Osteoblast (primary cell): ENCODE results near the gene SH3PXD2B. TPM values are rescaled to one million over a fixed set of nuclear protein-coding genes. Genes with fewer than 3 reads are reported as not detected.
A peak's percentile ranks its signal among the peaks of the same experiment; 100 is the strongest.

Experiments used
- DNase-seq: peaks from one replicate; pipeline ENCODE4 v3.0.0; 2011; ENCODE audit warnings: low spot score, mixed read lengths; ENCODE audit not compliant: insufficient read length; ENCODE audit errors: missing footprints
- H2AFZ ChIP-seq: 2 replicates; pipeline ENCODE4 v1.6.0; 2011; ENCODE audit warnings: mild to moderate bottlenecking, low read length
- H3K27ac ChIP-seq: 2 replicates; pipeline ENCODE4 v1.5.1; 2011; ENCODE audit warnings: mild to moderate bottlenecking, low read depth, low read length, moderate library complexity
- H3K27me3 ChIP-seq: 2 replicates; pipeline ENCODE4 v1.6.0; 2012; ENCODE audit warnings: mild to moderate bottlenecking, control low read depth, inconsistent platforms, low read length, moderate library complexity; ENCODE audit not compliant: insufficient read depth
- H3K36me3 ChIP-seq: 2 replicates; pipeline ENCODE4 v1.5.1; 2011; ENCODE audit warnings: mild to moderate bottlenecking, low read length, control low read depth, moderate library complexity; ENCODE audit not compliant: insufficient read depth
- H3K4me1 ChIP-seq: 2 replicates; pipeline ENCODE4 v1.5.1; 2011; ENCODE audit warnings: mild to moderate bottlenecking, low read length, control low read depth, moderate library complexity; ENCODE audit not compliant: insufficient read depth
- H3K4me2 ChIP-seq: 2 replicates; pipeline ENCODE4 v1.6.0; 2011; ENCODE audit warnings: mild to moderate bottlenecking, low read length; ENCODE audit not compliant: insufficient read depth
- H3K4me3 ChIP-seq: fragments of 200-600 bp; sonication (generic); 3 replicates; pipeline ENCODE4 v1.5.1; 2012; ENCODE audit warnings: mild to moderate bottlenecking, low read length, inconsistent platforms; ENCODE audit not compliant: insufficient read depth
- H3K79me2 ChIP-seq: 2 replicates; pipeline ENCODE4 v1.6.0; 2012; ENCODE audit warnings: mild to moderate bottlenecking, low read length, control low read depth, inconsistent platforms; ENCODE audit not compliant: insufficient read depth
- H3K9me3 ChIP-seq: 2 replicates; pipeline ENCODE4 v1.5.1; 2011; ENCODE audit warnings: low read depth, low read length, control low read depth
- H4K20me1 ChIP-seq: 2 replicates; pipeline ENCODE4 v1.6.0; 2012; ENCODE audit warnings: mild to moderate bottlenecking, low read length, control low read depth; ENCODE audit not compliant: insufficient read depth
- CTCF ChIP-seq: IDR thresholded peaks from 2 replicates; pipeline ENCODE4 v1.5.1; 2011; ENCODE audit warnings: mild to moderate bottlenecking, low read depth, low read length, moderate library complexity; ENCODE audit errors: extremely low read depth
- total RNA-seq: library from RNA; depleted of rRNA; stranded (reverse); fragments of >200 nt; gene quantifications from 2 replicates; pipeline ENCODE4 v1.2.3, GENCODE V29; 2012

SH3PXD2B gene
- total RNA-seq, 1 donor, result 58.3 TPM

GRCh38 chr5:172426086-172426485 lies 28.2 kb downstream of the SH3PXD2B start:
- TF ChIP-seq CTCF, result no peak
- no peak overlapping the region for H2AFZ ChIP-seq
- no peaks in the 10 kb centered on the region for H3K27me3 ChIP-seq
- H3K27ac ChIP-seq, result peak overlapping the region; percentile 36
- H3K4me2 ChIP-seq, result no peak overlapping the region
- H3K36me3 ChIP-seq, result peaks cover 18% of the 10 kb centered on the region
- no peak for DNase-seq
- H3K4me3 ChIP-seq, result no peak overlapping the region
- H4K20me1 ChIP-seq, result peaks cover 31% of the 10 kb centered on the region
- peaks cover 91% of the 10 kb centered on the region for H3K79me2 ChIP-seq
- peaks cover 36% of the 10 kb centered on the region for H3K4me1 ChIP-seq
- no peaks in the 10 kb centered on the region for H3K9me3 ChIP-seq

DNA sequence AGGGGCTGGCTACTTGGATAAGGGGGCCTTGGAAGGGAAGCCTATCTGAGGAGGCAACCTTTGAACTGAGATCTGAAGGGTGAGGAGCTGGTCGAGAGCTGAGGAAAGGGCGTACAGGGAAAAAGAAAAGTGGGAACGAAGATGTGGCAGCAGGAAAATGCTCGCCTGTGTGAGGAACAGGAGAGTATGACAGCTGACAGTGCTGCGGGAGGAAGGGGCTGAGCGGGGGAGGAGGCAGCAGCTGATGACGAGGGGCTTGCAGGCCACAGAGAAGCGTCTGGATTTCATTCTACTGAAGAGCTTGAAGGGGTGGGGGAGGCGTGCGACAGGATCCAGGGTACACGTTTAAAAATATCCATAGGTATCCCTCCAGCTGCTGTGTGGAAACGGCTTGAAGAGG lies 28.9 kb downstream of the SH3PXD2B start:
- Histone ChIP-seq H3K79me2 (peaks cover 87% of the 10 kb centered on the region), H4K20me1 (peaks cover 28% of the 10 kb centered on the region), H3K4me2 (no peak overlapping the region), H3K9me3 (no peaks in the 10 kb centered on the region), H2AFZ (no peak overlapping the region), H3K4me1 (peaks cover 43% of the 10 kb centered on the region), H3K4me3 (no peak overlapping the region), H3K27ac (no peak overlapping the region), H3K27me3 (no peaks in the 10 kb centered on the region), H3K36me3 (peaks cover 20% of the 10 kb centered on the region)
- DNase-seq, result no peak
- no peak for TF ChIP-seq CTCF

DNA sequence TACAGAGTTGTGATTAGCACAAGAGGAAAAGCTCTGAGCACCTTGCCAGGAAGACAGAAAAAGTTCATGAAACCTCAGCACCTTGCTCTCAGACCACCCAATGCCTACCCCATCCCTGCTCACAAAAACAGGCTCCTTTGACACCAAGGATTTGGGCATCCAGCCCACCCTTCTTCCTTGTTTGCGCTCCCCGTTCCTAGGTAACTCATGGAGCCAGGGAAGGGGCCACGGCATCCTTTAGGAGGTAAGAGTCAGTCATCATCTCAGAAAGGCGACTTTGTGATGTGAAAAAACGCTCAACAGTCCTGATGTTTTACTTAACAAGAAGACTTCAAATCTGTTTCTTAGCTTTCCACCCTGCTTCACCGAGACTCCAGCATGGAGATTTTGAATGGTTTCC lies 29.5 kb downstream of the SH3PXD2B start:
- no peak for TF ChIP-seq CTCF
- Histone ChIP-seq H4K20me1 (peaks cover 24% of the 10 kb centered on the region), H3K4me1 (peaks cover 44% of the 10 kb centered on the region), H3K9me3 (no peaks in the 10 kb centered on the region), H3K79me2 (peaks cover 83% of the 10 kb centered on the region), H3K4me2 (no peak overlapping the region), H3K27ac (peak overlapping the region; percentile 59), H2AFZ (no peak overlapping the region), H3K4me3 (no peak overlapping the region), H3K36me3 (peaks cover 22% of the 10 kb centered on the region), H3K27me3 (no peaks in the 10 kb centered on the region)
- no peak for DNase-seq

DNA sequence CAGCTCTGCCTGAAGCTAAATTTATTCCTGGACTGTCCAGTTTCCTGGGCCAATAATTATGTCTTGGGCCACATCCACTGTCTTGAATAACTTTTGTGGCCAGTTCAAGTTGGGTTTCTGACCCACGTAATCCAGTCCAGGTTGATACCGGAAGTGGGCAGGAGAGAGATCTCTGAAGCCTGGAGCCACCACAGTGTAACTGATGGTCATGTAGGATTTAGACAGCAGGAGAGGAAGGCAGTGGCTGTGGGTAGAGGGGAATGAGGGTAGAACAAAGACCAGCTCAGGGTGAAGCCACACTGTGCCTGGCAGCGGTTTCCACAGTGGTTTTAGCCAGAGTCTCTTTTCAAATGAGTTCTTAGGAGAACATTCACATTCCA lies 30.2 kb downstream of the SH3PXD2B start:
- Histone ChIP-seq H3K36me3 (peaks cover 29% of the 10 kb centered on the region), H3K79me2 (peaks cover 87% of the 10 kb centered on the region), H3K4me2 (no peak overlapping the region), H3K4me1 (peaks cover 46% of the 10 kb centered on the region), H3K4me3 (no peak overlapping the region), H3K27ac (peak overlapping the region; percentile 59), H3K27me3 (no peaks in the 10 kb centered on the region), H3K9me3 (no peaks in the 10 kb centered on the region), H4K20me1 (peaks cover 19% of the 10 kb centered on the region), H2AFZ (no peak overlapping the region)
- no peak for TF ChIP-seq CTCF
- DNase-seq, result no peak
